Measurements from ENCODE around the gene PPP2R5C. TPM values are rescaled to one million over a fixed set of nuclear protein-coding genes. Genes with fewer than 3 reads are reported as not detected.

PPP2R5C gene
- total RNA-seq, 1 experiment from 2014 or later: 96.1 TPM

GRCh38 chr14:101810897-101811621 is 49.5 kb downstream of the PPP2R5C start:
- peaks cover 58% of the 10 kb centered on the region for H3K79me2 ChIP-seq (ENCODE audit: low read length)
- intact Hi-C loops (cut with micrococcal nuclease): loop anchor here (5.0 kb wide), 1 partner anchor 39 kb away; no protein-coding TSS in a partner anchor
- H3K9ac ChIP-seq (ENCODE audit: low read length): peak overlapping the region; percentile 93
- peak; percentile 28 for ATAC-seq
- peak overlapping the region; percentile 72 for H3K4me3 ChIP-seq (ENCODE audit: low read length)
- no peaks in the 10 kb centered on the region for H3K27me3 ChIP-seq (ENCODE audit: low read length)
- peak overlapping the region; percentile 98 for H3K27ac ChIP-seq (ENCODE audit: low read length)
- H3K36me3 ChIP-seq (ENCODE audit: low read depth, low read length): peaks cover 3% of the 10 kb centered on the region; the same call in 1 of the 2 replicates
- ChIA-PET POLR2A (ENCODE audit: unreplicated experiment) (no interaction called here), CTCF (no interaction called here)
- H3F3A ChIP-seq (ENCODE audit: low read length, unreplicated experiment): no peaks in the 10 kb centered on the region
- no peak overlapping the region for H2AFZ ChIP-seq (ENCODE audit: low read length)
- peak; percentile 60 for DNase-seq
- peaks cover 33% of the 10 kb centered on the region for H4K20me1 ChIP-seq (ENCODE audit: low read length)
- TF ChIP-seq EZH2phosphoT487 (IDR thresholded peaks at IDR 0.05; ENCODE audit: borderline replicate concordance, low read length) (no peak), EZH2 (IDR thresholded peaks at IDR 0.05; ENCODE audit: low read length, unreplicated experiment) (no peak), CTCF (conservative IDR thresholded peaks at IDR 0.05; ENCODE audit: low read depth, low read length) (no peak)
- peak overlapping the region; percentile 84 for H3K4me2 ChIP-seq (ENCODE audit: low read length)
- H3K4me1 ChIP-seq (ENCODE audit: insufficient read depth, low read length): peaks cover 50% of the 10 kb centered on the region
- no peaks in the 10 kb centered on the region for H3K9me2 ChIP-seq (replicated peaks; ENCODE audit: low read length)
- no peaks in the 10 kb centered on the region for H3K9me3 ChIP-seq (ENCODE audit: low read length)
- BruUV-seq (replicated peaks): no TSS peak

- Histone ChIP-seq H2AFZ (ENCODE audit: low read length) (no peak overlapping the region), H3K9me2 (replicated peaks; ENCODE audit: low read length) (no peaks in the 10 kb centered on the region), H4K20me1 (ENCODE audit: low read length) (peaks cover 37% of the 10 kb centered on the region), H3K36me3 (ENCODE audit: low read depth, low read length) (peaks cover 3% of the 10 kb centered on the region; the same call in 1 of the 2 replicates), H3K4me3 (ENCODE audit: low read length) (peak overlapping the region; percentile 72; the same call in 1 of the 2 replicates), H3K27me3 (ENCODE audit: low read length) (no peaks in the 10 kb centered on the region), H3K4me1 (ENCODE audit: insufficient read depth, low read length) (peaks cover 50% of the 10 kb centered on the region), H3K4me2 (ENCODE audit: low read length) (peak overlapping the region; percentile 84), H3K9ac (ENCODE audit: low read length) (peak overlapping the region; percentile 93; the same call in 1 of the 2 replicates), H3K79me2 (ENCODE audit: low read length) (peaks cover 66% of the 10 kb centered on the region), H3K9me3 (ENCODE audit: low read length) (no peaks in the 10 kb centered on the region), H3K27ac (ENCODE audit: low read length) (no peak overlapping the region), H3F3A (ENCODE audit: low read length, unreplicated experiment) (no peaks in the 10 kb centered on the region)
- ATAC-seq (no peak), DNase-seq (no peak)
- CTCF ChIA-PET: no interaction called here
- POLR2A ChIA-PET (ENCODE audit: unreplicated experiment): no interaction called here
- no TSS peak for BruUV-seq (replicated peaks)
- intact Hi-C loops (cut with micrococcal nuclease): loop anchor here (5.0 kb wide), 1 partner anchor 40 kb away; no protein-coding TSS in a partner anchor
- TF ChIP-seq EZH2phosphoT487 (IDR thresholded peaks at IDR 0.05; ENCODE audit: borderline replicate concordance, low read length): no peak
- TF ChIP-seq CTCF (conservative IDR thresholded peaks at IDR 0.05; ENCODE audit: low read depth, low read length): no peak
- TF ChIP-seq EZH2 (IDR thresholded peaks at IDR 0.05; ENCODE audit: low read length, unreplicated experiment): no peak
Measured at GRCh38 chr14:101812071-101812470, 50.6 kb downstream of the PPP2R5C start.
